Lung (tissue), 12 donors: ENCODE measurements around the gene JOSD2. TPM values are rescaled to one million over a fixed set of nuclear protein-coding genes. Genes with fewer than 3 reads are reported as not detected.

Experiments
- ATAC-seq: fragments of 200-7000 bp; cut with Tn5 transposase; one replicate; pipeline ENCODE4 v1.9.1; 2020; ENCODE audit warnings: moderate number of reproducible peaks; ENCODE audit not compliant: insufficient read depth, low FRiP score
- DNase-seq, 3 donors: peaks; one replicate each; pipeline ENCODE4 v3.0.0-alpha.2; 2013 to 2017
- H3K27ac ChIP-seq, 2 donors: one replicate each; pipeline ENCODE4 v1.5.1; 2013; ENCODE audit warnings: mild to moderate bottlenecking in 2 of 2, moderate library complexity in 2 of 2, control low read depth in 1 of 2, inconsistent platforms in 1 of 2, low read depth in 1 of 2, low read length in 1 of 2
- H3K27me3 ChIP-seq, 3 donors: one replicate each; pipeline ENCODE4 v1.5.1; 2013; ENCODE audit warnings: low read length in 2 of 3; ENCODE audit not compliant: control insufficient read depth in 3 of 3, insufficient read depth in 3 of 3
- H3K36me3 ChIP-seq, 4 donors: one replicate each; pipeline ENCODE4 v1.5.1; 2013; ENCODE audit warnings: low read length in 4 of 4, mild to moderate bottlenecking in 1 of 4, moderate library complexity in 1 of 4; ENCODE audit not compliant: control insufficient read depth in 4 of 4, insufficient read depth in 4 of 4
- H3K4me1 ChIP-seq, 5 donors: one replicate each; pipeline ENCODE4 v1.5.1; 2013; ENCODE audit warnings: low read length in 5 of 5, mild to moderate bottlenecking in 2 of 5, moderate library complexity in 1 of 5; ENCODE audit not compliant: control insufficient read depth in 5 of 5, insufficient read depth in 5 of 5
- H3K4me3 ChIP-seq: one replicate; pipeline ENCODE4 v1.5.1; 2013; ENCODE audit warnings: mild to moderate bottlenecking, control low read depth, moderate library complexity
- H3K9ac ChIP-seq, 2 donors: one replicate each; pipeline ENCODE4 v1.5.1; 2013; ENCODE audit warnings: low read length in 2 of 2, control low read depth in 1 of 2; ENCODE audit not compliant: insufficient read depth in 1 of 2
- H3K9me3 ChIP-seq, 4 donors: one replicate each; pipeline ENCODE4 v1.5.1; 2013; ENCODE audit warnings: low read length in 3 of 4, mild to moderate bottlenecking in 1 of 4, moderate library complexity in 1 of 4; ENCODE audit not compliant: control insufficient read depth in 4 of 4, insufficient read depth in 3 of 4
- CTCF ChIP-seq: IDR thresholded peaks from 2 replicates; pipeline ENCODE4 v1.5.1; 2012; ENCODE audit warnings: mild to moderate bottlenecking; ENCODE audit errors: control extremely low read depth, extremely low read depth
- WGBS, 2 donors: extraction: QIAGEN DNeasy Blood & Tissue Kit; methylation state at CpG; one replicate each; pipeline ENCODE4 v1.1.7; 2013; 5-methylcytosine and 5-hydroxymethylcytosine counted together
- polyA plus RNA-seq, 2 donors: library from polyadenylated mRNA; stranded (reverse); fragments of 200-250 nt; gene quantifications; one replicate each; pipeline ENCODE4 v1.2.1, GENCODE V29; 2013
- total RNA-seq, 2 donors: library from RNA; depleted of rRNA in 1 of 2; stranded (reverse); fragments of >200 nt in 1 of 2; gene quantifications; one replicate each; pipeline ENCODE4 v1.2.1, GENCODE V29; 2014 to 2021
- donor health status: control.
- donor health status: control.
- donor health status: Bipolar disorder and iron deficiency.
- donor health status: healthy.
- donor health status: DM: yes; HTN: yes; CAD: no.

JOSD2 gene
- total and polyA plus RNA-seq, 4 donors: 9.8 to 76.8 (median 63.5) TPM

GRCh38 chr19:50460161-50460765 is 50.7 kb downstream of the JOSD2 start:
- Histone ChIP-seq H3K9ac (no peak overlapping the region), H3K9me3 (no peaks in the 10 kb centered on the region), H3K4me3 (no peak overlapping the region), H3K4me1 (peaks cover 0 to 3% (median 0%) of the 10 kb centered on the region in 5 donors), H3K27ac (no peak overlapping the region), H3K36me3 (no peaks in the 10 kb centered on the region), H3K27me3 (peaks cover 0 to 17% (median 0%) of the 10 kb centered on the region in 3 donors)
- no peak for TF ChIP-seq CTCF
- ATAC-seq: no peak
- DNase-seq: no peak
- WGBS, 2 donors: 35 to 37% methylated on average over 13 of the region's 13 CpGs

DNA sequence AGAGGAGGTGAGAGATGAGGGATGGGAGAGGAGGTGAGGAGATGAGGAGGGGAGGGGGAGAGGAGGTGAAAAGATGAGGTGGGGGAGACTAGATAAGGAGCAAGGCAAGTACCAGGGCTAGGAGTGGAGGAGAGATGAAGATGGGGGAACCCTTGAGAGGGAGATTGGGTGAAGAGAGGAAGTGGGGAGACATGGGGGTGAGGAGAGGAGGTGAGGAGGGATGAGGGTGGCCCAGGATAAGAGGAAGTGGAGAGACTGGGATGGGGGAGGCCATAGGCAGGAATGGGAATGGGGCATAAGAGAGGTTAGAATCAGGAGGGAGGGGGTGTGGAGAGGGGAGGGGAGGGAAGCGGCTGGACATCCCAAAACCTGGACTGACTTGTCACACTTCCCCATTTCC is 51.4 kb downstream of the JOSD2 start:
- Histone ChIP-seq H3K36me3 (no peaks in the 10 kb centered on the region), H3K4me3 (no peak overlapping the region), H3K4me1 (peaks cover 0 to 3% (median 0%) of the 10 kb centered on the region in 5 donors), H3K27ac (no peak overlapping the region), H3K9me3 (no peaks in the 10 kb centered on the region), H3K9ac (no peak overlapping the region), H3K27me3 (peaks cover 0 to 17% (median 0%) of the 10 kb centered on the region in 3 donors)
- DNase-seq: no peak
- WGBS, 2 donors: 45 to 76% methylated on average over 1 of the region's 1 CpG
- ATAC-seq: no peak
- no peak for TF ChIP-seq CTCF

DNA sequence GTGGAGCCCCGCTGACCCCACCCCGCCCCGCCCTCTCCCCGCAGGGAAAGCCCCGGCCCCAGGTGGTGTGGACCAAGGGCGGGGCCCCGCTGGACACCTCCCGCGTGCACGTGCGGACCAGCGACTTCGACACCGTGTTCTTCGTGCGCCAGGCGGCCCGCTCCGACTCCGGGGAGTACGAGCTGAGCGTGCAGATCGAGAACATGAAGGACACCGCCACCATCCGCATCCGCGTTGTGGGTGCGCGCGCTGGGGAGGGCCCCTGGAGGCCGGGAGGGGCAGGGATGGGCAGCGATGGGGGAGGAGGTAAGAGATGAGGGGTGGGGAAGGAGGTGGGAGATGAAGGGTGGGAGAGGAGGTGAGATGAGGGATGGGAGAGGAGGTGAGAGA is 51.9 kb downstream of the JOSD2 start:
- peak in 1 of 3 donors; percentile 14 for DNase-seq
- no peak for TF ChIP-seq CTCF
- H3K27me3 ChIP-seq: peaks cover 0 to 17% (median 0%) of the 10 kb centered on the region in 3 donors

More for the DNA sequence above, 51.9 kb downstream of the JOSD2 start:
- 65 to 68% methylated on average over 32 of the region's 32 CpGs for WGBS, 2 donors
- ATAC-seq: no peak
- Histone ChIP-seq H3K36me3 (no peaks in the 10 kb centered on the region), H3K9ac (no peak overlapping the region), H3K9me3 (no peaks in the 10 kb centered on the region), H3K4me1 (peaks cover 0 to 3% (median 0%) of the 10 kb centered on the region in 5 donors), H3K27ac (no peak overlapping the region), H3K4me3 (no peak overlapping the region)
